H1 (cell line): ENCODE measurements around the gene OVOL3. TPM values are rescaled to one million over a fixed set of nuclear protein-coding genes. Genes with fewer than 3 reads are reported as not detected.
A peak's percentile ranks its signal among the peaks of the same experiment; 100 is the strongest.

Source experiments
- CTCF ChIA-PET: fragments of 300-600 bp; sonication (Branson Sonifier 250); formaldehyde crosslinking; loops from one replicate; lab custom pipeline; 2021; ENCODE audit not compliant: partially characterized antibody; lab: Charles Lee
- POLR2A ChIA-PET: fragments of 300-600 bp; sonication (Branson Sonifier 250); formaldehyde crosslinking; loops from one replicate; lab custom pipeline; 2021; ENCODE audit warnings: inconsistent platforms; ENCODE audit not compliant: partially characterized antibody; lab: Charles Lee
- DNase-seq, 2 experiments: peaks; one replicate each; pipeline versions ENCODE4 v3.0.0 to v3.0.0-alpha.2; 2010 to 2022; ENCODE audit warnings: low spot score in 2 of 2, low read depth in 1 of 2, mixed read lengths in 1 of 2
- FAIRE-seq: peaks from 2 replicates; lab custom pipeline; 2011; peaks lifted over from hg19 to GRCh38; lab: Jason Lieb, UNC
- H2AFZ ChIP-seq: 2 replicates; pipeline ENCODE4 v1.8.1; 2012; ENCODE audit warnings: low read length, inconsistent platforms
- H2AK5ac ChIP-seq: 2 replicates; pipeline ENCODE4 v1.6.1; 2013; ENCODE audit warnings: low read depth, low read length
- H2BK120ac ChIP-seq: replicated peaks from 2 replicates; pipeline ENCODE3; 2013; ENCODE audit warnings: low read depth, low read length, inconsistent platforms
- H2BK12ac ChIP-seq: 2 replicates; pipeline ENCODE4 v1.6.1; 2013; ENCODE audit warnings: low read depth, low read length
- H2BK15ac ChIP-seq: 2 replicates; pipeline ENCODE4 v1.6.1; 2013; ENCODE audit warnings: low read length
- H2BK20ac ChIP-seq: 2 replicates; pipeline ENCODE4 v1.6.1; 2013; ENCODE audit warnings: low read length
- H2BK5ac ChIP-seq: 2 replicates; pipeline ENCODE4 v1.6.1; 2013; ENCODE audit warnings: low read depth, low read length
- H3K14ac ChIP-seq: 2 replicates; pipeline ENCODE4 v1.6.1; 2013; ENCODE audit warnings: inconsistent platforms; ENCODE audit not compliant: insufficient read length
- H3K18ac ChIP-seq: 2 replicates; pipeline ENCODE4 v1.6.1; 2013; ENCODE audit warnings: low read length; ENCODE audit errors: extremely low read depth
- H3K23ac ChIP-seq: 2 replicates; pipeline ENCODE4 v1.6.1; 2013; ENCODE audit warnings: inconsistent platforms; ENCODE audit not compliant: insufficient read length
- H3K23me2 ChIP-seq: 2 replicates; pipeline ENCODE4 v1.6.1; 2013; ENCODE audit warnings: low read depth, low read length
- H3K27ac ChIP-seq: 2 replicates; pipeline ENCODE4 v1.6.1; 2011; ENCODE audit warnings: low read depth, low read length, inconsistent platforms
- H3K27me3 ChIP-seq, 4 experiments: replicated peaks in 1 of 4; 1 replicate in 1 of 4; 2 replicates in 3 of 4; pipeline versions ENCODE4 v1.6.1 to v1.8.1; 2011 to 2013; ENCODE audit warnings: low read length in 3 of 4, mild to moderate bottlenecking in 3 of 4, inconsistent platforms in 2 of 4, mixed read lengths in 2 of 4, moderate library complexity in 1 of 4; ENCODE audit not compliant: control insufficient read depth in 3 of 4, insufficient read depth in 3 of 4; ENCODE audit errors: extremely low read depth in 1 of 4
- H3K36me3 ChIP-seq, 4 experiments: 2 replicates each; pipeline versions ENCODE4 v1.6.1 to v1.8.1; 2011 to 2013; ENCODE audit warnings: mild to moderate bottlenecking in 4 of 4, low read length in 3 of 4, moderate library complexity in 2 of 4, control low read depth in 1 of 4, inconsistent platforms in 1 of 4; ENCODE audit not compliant: insufficient read depth in 4 of 4, control insufficient read depth in 2 of 4
- H3K4ac ChIP-seq: replicated peaks from 2 replicates; pipeline ENCODE3; 2013; ENCODE audit warnings: low read length, low read depth, mixed read lengths, inconsistent platforms; ENCODE audit not compliant: insufficient read length
- H3K4me1 ChIP-seq, 4 experiments: replicated peaks in 1 of 4; 1 replicate in 1 of 4; 2 replicates in 3 of 4; pipeline versions ENCODE4 v1.6.1 to v1.8.1; 2011 to 2013; ENCODE audit warnings: low read length in 3 of 4, inconsistent platforms in 2 of 4, mixed read lengths in 1 of 4; ENCODE audit not compliant: insufficient read depth in 4 of 4, control insufficient read depth in 3 of 4
- H3K4me2 ChIP-seq, 2 experiments: 2 replicates each; pipeline versions ENCODE4 v1.6.1 to v1.8.1; 2011 to 2013; ENCODE audit warnings: low read depth in 2 of 2, low read length in 2 of 2, control low read depth in 1 of 2, inconsistent platforms in 1 of 2, mild to moderate bottlenecking in 1 of 2; ENCODE audit not compliant: insufficient read depth in 1 of 2
- H3K4me3 ChIP-seq, 4 experiments: fragments of 200-600, 300-600 bp in 1 of 4; sonication (generic), shearing (Covaris generic), sonication (Bioruptor Twin) in 1 of 4; 2 replicates each; pipeline versions ENCODE4 v1.5.1 to v1.8.1; 2011 to 2016; ENCODE audit warnings: low read length in 4 of 4, low read depth in 3 of 4, control low read depth in 2 of 4, inconsistent platforms in 2 of 4, mild to moderate bottlenecking in 2 of 4, mixed read lengths in 1 of 4, moderate library complexity in 1 of 4; ENCODE audit not compliant: insufficient read depth in 2 of 4; ENCODE audit errors: extremely low read depth in 1 of 4
- H3K56ac ChIP-seq: replicated peaks from 2 replicates; pipeline ENCODE3; 2013; ENCODE audit warnings: low read depth, mild to moderate bottlenecking, mixed read lengths, low read length, inconsistent platforms; ENCODE audit not compliant: insufficient read length
- H3K79me1 ChIP-seq: 2 replicates; pipeline ENCODE4 v1.6.1; 2013; ENCODE audit warnings: low read depth, low read length, control low read depth
- H3K79me2 ChIP-seq, 2 experiments: 2 replicates each; pipeline versions ENCODE4 v1.6.1 to v1.8.1; 2012 to 2013; ENCODE audit warnings: low read length in 2 of 2, mild to moderate bottlenecking in 2 of 2, inconsistent platforms in 1 of 2; ENCODE audit not compliant: insufficient read depth in 2 of 2, control insufficient read depth in 1 of 2
- H3K9ac ChIP-seq, 4 experiments: replicated peaks in 1 of 4; 1 replicate in 1 of 4; 2 replicates in 3 of 4; pipeline versions ENCODE4 v1.6.1 to v1.8.1; 2011 to 2013; ENCODE audit warnings: low read depth in 3 of 4, low read length in 3 of 4, control low read depth in 2 of 4, mild to moderate bottlenecking in 2 of 4, moderate library complexity in 2 of 4, inconsistent platforms in 1 of 4; ENCODE audit errors: extremely low read depth in 1 of 4
- H3K9me3 ChIP-seq, 2 experiments: 2 replicates each; pipeline versions ENCODE4 v1.6.1 to v1.8.1; 2012 to 2013; ENCODE audit warnings: mild to moderate bottlenecking in 2 of 2, moderate library complexity in 2 of 2, control low read depth in 1 of 2, inconsistent platforms in 1 of 2, low read depth in 1 of 2, low read length in 1 of 2, mixed read lengths in 1 of 2; ENCODE audit not compliant: insufficient read depth in 2 of 2
- H4K20me1 ChIP-seq, 2 experiments: replicated peaks in 1 of 2; 2 replicates each; pipeline versions ENCODE3 to v1.8.1; 2011 to 2013; ENCODE audit warnings: inconsistent platforms in 2 of 2, low read length in 2 of 2, mild to moderate bottlenecking in 1 of 2; ENCODE audit not compliant: insufficient read depth in 2 of 2, control insufficient read depth in 1 of 2
- H4K5ac ChIP-seq: 2 replicates; pipeline ENCODE4 v1.6.1; 2013; ENCODE audit warnings: low read length, low read depth, mixed read lengths, inconsistent platforms; ENCODE audit not compliant: insufficient read length
- H4K8ac ChIP-seq: 2 replicates; pipeline ENCODE4 v1.8.0; 2013; ENCODE audit warnings: mild to moderate bottlenecking, moderate library complexity, low read length, inconsistent platforms; ENCODE audit not compliant: insufficient read depth; ENCODE audit errors: extremely low read depth
- H4K91ac ChIP-seq: replicated peaks from 2 replicates; pipeline ENCODE3; 2013; ENCODE audit warnings: low read length, mixed read lengths, inconsistent platforms; ENCODE audit not compliant: insufficient read length
- BACH1 ChIP-seq: IDR thresholded peaks from 2 replicates; pipeline ENCODE4 v1.6.1; 2012; ENCODE audit warnings: low read length, improper control_type of control experiment
- CHD1 ChIP-seq: IDR thresholded peaks from 2 replicates; pipeline ENCODE4 v1.6.1; 2012; ENCODE audit warnings: low read depth, low read length, improper control_type of control experiment
- CREB1 ChIP-seq: IDR thresholded peaks from 2 replicates; pipeline ENCODE4 v1.6.1; 2012; ENCODE audit warnings: inconsistent platforms
- JUND ChIP-seq: IDR thresholded peaks from 2 replicates; pipeline ENCODE4 v1.6.1; 2011; ENCODE audit warnings: mild to moderate bottlenecking, improper control_type of control experiment, low read length
- PHF8 ChIP-seq: fragments of 200-600 bp; sonication (generic); conservative IDR thresholded peaks from 2 replicates; pipeline ENCODE4 v1.7.1; 2012; ENCODE audit warnings: low read depth, mild to moderate bottlenecking, inconsistent platforms, low read length, moderate library complexity
- RAD21 ChIP-seq, 2 experiments: IDR thresholded peaks in 1 of 2; conservative IDR thresholded peaks in 1 of 2; 2 replicates each; pipeline ENCODE4 v1.6.1; 2011; ENCODE audit warnings: low read depth in 2 of 2, low read length in 2 of 2, improper control_type of control experiment in 1 of 2, inconsistent platforms in 1 of 2, mild to moderate bottlenecking in 1 of 2, moderate library complexity in 1 of 2
- RXRA ChIP-seq: IDR thresholded peaks from 2 replicates; pipeline ENCODE4 v1.6.1; 2011; ENCODE audit warnings: low read depth, mild to moderate bottlenecking, low read length, moderate library complexity; ENCODE audit not compliant: insufficient read depth
- TAF1 ChIP-seq: IDR thresholded peaks from 2 replicates; pipeline ENCODE4 v1.6.1; 2011; ENCODE audit warnings: mild to moderate bottlenecking, low read depth, low read length
- TAF7 ChIP-seq: optimal IDR thresholded peaks from 2 replicates; pipeline ENCODE3; 2011; ENCODE audit warnings: low read depth, mild to moderate bottlenecking, inconsistent platforms, low read length, moderate library complexity, borderline replicate concordance
- YY1 ChIP-seq: IDR thresholded peaks from 2 replicates; pipeline ENCODE4 v1.6.1; 2011; ENCODE audit warnings: low read depth, mild to moderate bottlenecking, low read length
- WGBS, 2 experiments: shearing (Covaris generic) in 1 of 2; methylation state at CpG; one replicate each; pipeline versions ENCODE4 v1.1.6 to v1.1.7; 2013 to 2015; ENCODE audit warnings: low lambda C conversion rate in 2 of 2, mixed read lengths in 2 of 2, inconsistent platforms in 1 of 2, low coverage in 1 of 2, missing lambda C conversion rate in 1 of 2; ENCODE audit not compliant: insufficient replicate concordance in 2 of 2, insufficient coverage in 1 of 2, insufficient read length in 1 of 2; ENCODE audit errors: extremely low coverage in 1 of 2, missing lambda C conversion rate in 1 of 2; 5-methylcytosine and 5-hydroxymethylcytosine counted together
- polyA plus RNA-seq, 7 experiments: library from polyadenylated mRNA; depleted of rRNA in 3 of 7; stranded (reverse) in 5 of 7; unstranded in 2 of 7; fragments of >200 nt in 5 of 7; fragments of 200-250 nt in 2 of 7; gene quantifications; 1 replicate in 5 of 7; 2 replicates in 1 of 7; 4 replicates in 1 of 7; pipeline versions ENCODE4 v1.2.1 to v1.2.3, GENCODE V29; 2011 to 2013; ENCODE audit warnings: missing spikeins in 2 of 7, mixed read lengths in 2 of 7
- total RNA-seq: library from RNA; stranded (reverse); fragmentation: NEBNext Ultra II Directional; extraction: Animal tissue kit (Norgen Biotek cat#: 25700); gene quantifications from 2 replicates; pipeline ENCODE4 v1.2.1, GENCODE V29; 2021
- TF ChIP-seq, protein P1 (sequence below): IDR thresholded peaks from 2 replicates; pipeline ENCODE4 v1.6.1; 2012; ENCODE audit warnings: inconsistent platforms
- TF ChIP-seq, protein P2 (sequence below): IDR thresholded peaks from 2 replicates; pipeline ENCODE4 v1.6.1; 2011; ENCODE audit warnings: low read length, improper control_type of control experiment

Gene OVOL3
- total and polyA plus RNA-seq, 2 of the 8 experiments (the other 6 are each of a cell fraction or from before 2014, with no cell fraction given), result 0.45 TPM; not detected in 1

DNA sequence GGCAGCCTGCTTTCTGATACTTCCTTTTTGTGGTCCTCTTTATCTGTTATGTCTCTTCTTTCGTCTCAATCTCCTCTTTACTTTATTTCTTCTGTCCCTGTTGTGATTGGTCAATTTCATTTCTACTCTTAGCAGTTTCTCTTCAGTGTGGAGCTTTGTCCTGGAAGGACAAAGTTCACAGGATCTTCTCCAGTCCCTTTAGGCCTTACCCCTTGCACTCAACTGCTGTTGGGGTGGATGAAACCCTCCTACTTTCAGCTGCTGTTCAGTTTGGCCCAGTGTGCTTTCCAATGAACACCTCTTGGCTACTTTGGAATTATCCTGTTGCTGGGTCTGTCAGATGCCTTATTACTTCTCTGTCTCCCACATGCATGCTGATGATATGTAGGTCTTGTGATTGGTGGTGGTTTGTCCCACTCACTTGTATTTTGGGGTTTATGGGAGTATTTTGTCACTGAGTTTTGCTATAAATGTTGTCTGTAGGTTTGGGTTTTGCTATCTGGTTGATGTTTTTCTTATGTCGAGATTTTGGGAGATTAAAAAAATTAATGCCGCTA lies 31.5 kb upstream of the OVOL3 start:
- no peak overlapping the region for H3K18ac ChIP-seq
- H3K14ac ChIP-seq, result no peak overlapping the region
- no peaks in the 10 kb centered on the region for H3K27me3 ChIP-seq
- FAIRE-seq, result peak; percentile 28
- H3K56ac ChIP-seq, result no peak overlapping the region
- H4K5ac ChIP-seq, result no peak overlapping the region
- no peak overlapping the region for H4K8ac ChIP-seq
- no peak overlapping the region for H2AK5ac ChIP-seq
- no peak overlapping the region for H2BK20ac ChIP-seq
- DNase-seq, result no peak
- no peak overlapping the region for H2BK5ac ChIP-seq
- H2BK12ac ChIP-seq, result no peak overlapping the region
- H3K4me2 ChIP-seq, result no peak overlapping the region
- H3K4ac ChIP-seq, result no peak overlapping the region
- no peak overlapping the region for H3K23ac ChIP-seq
- H3K9me3 ChIP-seq, result no peaks in the 10 kb centered on the region
- H3K23me2 ChIP-seq, result no peaks in the 10 kb centered on the region
- ChIA-PET CTCF (interaction anchor here (0.9 kb wide), 1 partner anchor 18 kb away, joined by 3 read pairs; no protein-coding TSS in a partner anchor), POLR2A (no interaction called here)
- peaks cover 31 to 64% (median 46%) of the 10 kb centered on the region in 4 experiments for H3K36me3 ChIP-seq
- 87% methylated on average over 3 of the region's 3 CpGs; no CpG with 5 or more reads in 1 of the 2 experiments for WGBS, 2 experiments
- no peaks in the 10 kb centered on the region for H3K4me1 ChIP-seq
- no peak overlapping the region for H3K27ac ChIP-seq
- no peak overlapping the region for H4K91ac ChIP-seq
- H3K79me2 ChIP-seq, result no peaks in the 10 kb centered on the region
- no peak overlapping the region for H3K9ac ChIP-seq
- H3K79me1 ChIP-seq, result no peaks in the 10 kb centered on the region
- H2BK15ac ChIP-seq, result no peak overlapping the region
- no peak overlapping the region for H3K4me3 ChIP-seq
- H2AFZ ChIP-seq, result no peak overlapping the region
- no peak overlapping the region for H2BK120ac ChIP-seq
- H4K20me1 ChIP-seq, result peaks cover 0 to 7% of the 10 kb centered on the region in 2 experiments
- TF ChIP-seq TAF1, result no peak
- no peak for TF ChIP-seq JUND
- TF ChIP-seq, protein P1, sequence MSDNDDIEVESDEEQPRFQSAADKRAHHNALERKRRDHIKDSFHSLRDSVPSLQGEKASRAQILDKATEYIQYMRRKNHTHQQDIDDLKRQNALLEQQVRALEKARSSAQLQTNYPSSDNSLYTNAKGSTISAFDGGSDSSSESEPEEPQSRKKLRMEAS, result no peak
- no peak for TF ChIP-seq BACH1
- no peak for TF ChIP-seq CHD1
- no peak for TF ChIP-seq YY1
- no peak for TF ChIP-seq RXRA
- TF ChIP-seq PHF8, result no peak
- TF ChIP-seq TAF7, result no peak
- no peak for TF ChIP-seq CREB1
- TF ChIP-seq, protein P2, sequence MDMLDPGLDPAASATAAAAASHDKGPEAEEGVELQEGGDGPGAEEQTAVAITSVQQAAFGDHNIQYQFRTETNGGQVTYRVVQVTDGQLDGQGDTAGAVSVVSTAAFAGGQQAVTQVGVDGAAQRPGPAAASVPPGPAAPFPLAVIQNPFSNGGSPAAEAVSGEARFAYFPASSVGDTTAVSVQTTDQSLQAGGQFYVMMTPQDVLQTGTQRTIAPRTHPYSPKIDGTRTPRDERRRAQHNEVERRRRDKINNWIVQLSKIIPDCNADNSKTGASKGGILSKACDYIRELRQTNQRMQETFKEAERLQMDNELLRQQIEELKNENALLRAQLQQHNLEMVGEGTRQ, result no peak
- no peak for TF ChIP-seq RAD21 (IDR thresholded peaks at IDR 0.05 in 1 of 2, conservative IDR thresholded peaks at IDR 0.05 in 1 of 2; ENCODE audit: low read depth in 2 of 2, low read length in 2 of 2)
